ENCODE results near the gene FHIT.

DNA sequence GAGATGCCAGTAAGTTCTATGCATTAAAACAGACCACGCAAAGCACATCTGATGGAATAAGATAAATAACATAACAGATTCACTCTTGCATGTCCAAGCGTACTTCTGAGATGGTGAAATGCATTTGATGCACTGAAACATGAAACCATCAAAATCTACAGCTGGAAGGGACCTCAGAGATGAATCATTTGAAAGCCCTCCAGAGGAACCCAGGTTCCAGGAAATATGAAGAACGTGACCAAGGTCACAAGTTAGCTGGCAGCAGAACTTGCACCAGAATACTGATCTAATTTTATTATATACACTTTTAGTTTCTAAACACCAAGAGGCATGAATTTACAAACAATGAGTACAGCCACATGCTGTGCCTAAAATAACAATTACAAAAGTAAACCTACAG is 957.1 kb downstream of the FHIT start:
- TF ChIP-seq EZH2phosphoT487 (IDR thresholded peaks at IDR 0.05; ENCODE audit: low read depth, severe bottlenecking, unreplicated experiment) = no peak
- TF ChIP-seq, protein P1, sequence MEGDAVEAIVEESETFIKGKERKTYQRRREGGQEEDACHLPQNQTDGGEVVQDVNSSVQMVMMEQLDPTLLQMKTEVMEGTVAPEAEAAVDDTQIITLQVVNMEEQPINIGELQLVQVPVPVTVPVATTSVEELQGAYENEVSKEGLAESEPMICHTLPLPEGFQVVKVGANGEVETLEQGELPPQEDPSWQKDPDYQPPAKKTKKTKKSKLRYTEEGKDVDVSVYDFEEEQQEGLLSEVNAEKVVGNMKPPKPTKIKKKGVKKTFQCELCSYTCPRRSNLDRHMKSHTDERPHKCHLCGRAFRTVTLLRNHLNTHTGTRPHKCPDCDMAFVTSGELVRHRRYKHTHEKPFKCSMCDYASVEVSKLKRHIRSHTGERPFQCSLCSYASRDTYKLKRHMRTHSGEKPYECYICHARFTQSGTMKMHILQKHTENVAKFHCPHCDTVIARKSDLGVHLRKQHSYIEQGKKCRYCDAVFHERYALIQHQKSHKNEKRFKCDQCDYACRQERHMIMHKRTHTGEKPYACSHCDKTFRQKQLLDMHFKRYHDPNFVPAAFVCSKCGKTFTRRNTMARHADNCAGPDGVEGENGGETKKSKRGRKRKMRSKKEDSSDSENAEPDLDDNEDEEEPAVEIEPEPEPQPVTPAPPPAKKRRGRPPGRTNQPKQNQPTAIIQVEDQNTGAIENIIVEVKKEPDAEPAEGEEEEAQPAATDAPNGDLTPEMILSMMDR (IDR thresholded peaks at IDR 0.05; ENCODE audit: poor library complexity) = no peak

All from hepatocyte (in vitro differentiated cells).